OCI-LY7 (cell line): ENCODE results near the gene EXD2. TPM values are rescaled to one million over a fixed set of nuclear protein-coding genes. Genes with fewer than 3 reads are reported as not detected.

ENCODE experiments used
- BruUV-seq: library from RNA; stranded (reverse); fragments of 400-500 nt; replicated peaks from 2 replicates; lab custom pipeline; 2021; lab: Mats Ljungman, UMichigan
- CTCF ChIA-PET: fragments of 300-600 bp; sonication (Branson Sonifier 250); formaldehyde crosslinking; loops from one replicate; lab custom pipeline; 2022; ENCODE audit warnings: antibody characterized with exemption; ENCODE audit not compliant: unreplicated experiment; lab: Charles Lee
- POLR2A ChIA-PET: fragments of 300-600 bp; sonication (Branson Sonifier 250); formaldehyde crosslinking; loops from one replicate; lab custom pipeline; 2022; ENCODE audit warnings: antibody characterized with exemption; lab: Charles Lee
- DNase-seq: peaks from one replicate; pipeline ENCODE4 v3.0.0-alpha.2; 2015; ENCODE audit warnings: low spot score
- H2AFZ ChIP-seq: fragments of 200-600 bp; sonication (generic), shearing (Covaris generic); 2 replicates; pipeline ENCODE4 v1.6.1; 2014; ENCODE audit warnings: mild to moderate bottlenecking, antibody characterized with exemption, low read length, moderate library complexity
- H3K27ac ChIP-seq: fragments of 200-600 bp; sonication (generic); 2 replicates; pipeline ENCODE4 v1.5.1; 2014; ENCODE audit warnings: mixed run types, low read depth, mild to moderate bottlenecking, moderate library complexity, low read length, inconsistent platforms; ENCODE audit not compliant: poor library complexity, severe bottlenecking
- H3K36me3 ChIP-seq: fragments of 200-600 bp; sonication (generic); 2 replicates; pipeline ENCODE4 v1.6.1; 2014; ENCODE audit warnings: mild to moderate bottlenecking, antibody characterized with exemption, low read length, moderate library complexity, mixed read lengths; ENCODE audit not compliant: insufficient read depth
- H3K4me1 ChIP-seq: fragments of 200-600 bp; sonication (generic); 2 replicates; pipeline ENCODE4 v1.5.1; 2014; ENCODE audit warnings: mild to moderate bottlenecking, low read length; ENCODE audit not compliant: insufficient read depth, poor library complexity, severe bottlenecking
- H3K4me2 ChIP-seq: fragments of 200-600 bp; sonication (generic); 2 replicates; pipeline ENCODE4 v1.6.1; 2014; ENCODE audit warnings: mild to moderate bottlenecking, low read length
- H3K4me3 ChIP-seq: fragments of 200-600 bp; sonication (generic); 2 replicates; pipeline ENCODE4 v1.5.1; 2014; ENCODE audit warnings: mild to moderate bottlenecking, low read depth, low read length; ENCODE audit not compliant: poor library complexity, severe bottlenecking
- H3K79me2 ChIP-seq: fragments of 200-600 bp; sonication (generic); 2 replicates; pipeline ENCODE4 v1.6.1; 2016; ENCODE audit warnings: low read depth, mild to moderate bottlenecking, low read length, moderate library complexity, mixed read lengths; ENCODE audit not compliant: insufficient read depth
- H3K9me2 ChIP-seq: fragments of 200-600 bp; sonication (generic); 2 replicates; pipeline ENCODE4 v1.6.1; 2016; ENCODE audit warnings: mild to moderate bottlenecking, low read length, mixed read lengths; ENCODE audit not compliant: insufficient read depth
- H3K9me3 ChIP-seq: fragments of 200-600 bp; sonication (generic); 2 replicates; pipeline ENCODE4 v1.6.1; 2014; ENCODE audit warnings: mild to moderate bottlenecking, mixed run types, low read length, mixed read lengths
- H4K20me1 ChIP-seq: fragments of 200-600 bp; sonication (generic); 2 replicates; pipeline ENCODE4 v1.6.1; 2014; ENCODE audit warnings: mild to moderate bottlenecking, antibody characterized with exemption, low read length, moderate library complexity, mixed read lengths; ENCODE audit not compliant: insufficient read depth
- CTCF ChIP-seq: fragments of 200-600 bp; sonication (generic); conservative IDR thresholded peaks from 2 replicates; pipeline ENCODE4 v1.5.1; 2014; ENCODE audit warnings: mild to moderate bottlenecking, antibody characterized with exemption, low read length, moderate library complexity, mixed read lengths
- EZH2phosphoT487 ChIP-seq: fragments of 200-600 bp; sonication (generic); IDR thresholded peaks from 2 replicates; pipeline ENCODE4 v1.6.1; 2018; ENCODE audit warnings: low read depth, borderline replicate concordance, mild to moderate bottlenecking, mixed run types, antibody characterized with exemption, low read length, moderate library complexity, mixed read lengths
- intact Hi-C: fragments of 100-400 bp; cut with micrococcal nuclease; formaldehyde crosslinking; loops from one replicate; pipeline ENCODE4 v1.10.0; 2022; ENCODE audit not compliant: unreplicated experiment
- total RNA-seq, 2 experiments: library from RNA; depleted of rRNA in 1 of 2; stranded (reverse); fragments of >200 nt in 1 of 2; shearing (Covaris generic) in 1 of 2; gene quantifications; 2 replicates each; pipeline ENCODE4 v1.2.3, GENCODE V29; 2014 to 2022

The EXD2 gene
- total RNA-seq, 2 experiments from 2014 or later, result 2.7 to 8.4 TPM

DNA sequence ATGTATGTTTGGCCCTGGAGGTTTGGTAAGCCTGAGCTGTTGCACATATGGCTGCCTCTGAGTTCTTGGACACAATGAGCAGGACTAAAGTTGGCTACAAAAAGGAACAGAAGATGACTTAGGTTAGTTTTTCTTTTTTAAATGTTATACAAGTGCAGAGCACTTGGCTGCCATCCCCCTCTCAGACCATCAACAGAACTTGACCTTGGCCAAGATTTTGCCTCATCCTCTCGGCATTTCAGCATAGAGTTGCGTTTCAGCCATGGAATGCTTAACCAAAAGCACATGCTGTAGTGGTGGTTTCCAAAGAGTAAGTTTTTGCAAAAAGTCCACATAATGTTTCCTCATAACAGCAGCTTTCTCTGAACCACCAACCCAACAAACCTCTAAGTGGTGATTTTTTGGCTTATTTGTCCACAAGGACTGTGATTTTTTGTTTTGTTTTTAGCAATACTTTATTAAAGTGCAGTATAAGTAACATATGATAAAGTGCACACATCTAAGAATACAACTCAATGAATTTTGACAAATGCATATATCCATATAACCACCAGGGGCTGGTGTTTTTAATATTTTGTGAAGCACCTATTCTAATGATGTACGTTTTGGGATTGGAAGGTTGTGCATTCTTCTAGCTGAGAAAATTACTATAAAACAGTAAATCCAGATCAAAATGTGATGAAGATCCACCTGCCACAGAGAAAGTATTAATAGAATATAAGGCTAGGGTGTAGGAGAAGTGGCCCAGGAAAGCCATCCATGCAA lies 56.6 kb downstream of the EXD2 start:
- no peak for TF ChIP-seq EZH2phosphoT487
- TF ChIP-seq CTCF, result peak; percentile 62
- no peaks in the 10 kb centered on the region for H3K9me2 ChIP-seq
- H3K36me3 ChIP-seq, result no peaks in the 10 kb centered on the region
- CTCF ChIA-PET, result no interaction called here
- no peak overlapping the region for H2AFZ ChIP-seq
- BruUV-seq, result no TSS peak
- POLR2A ChIA-PET, result no interaction called here
- intact Hi-C loops, result loop anchor here (5.0 kb wide), 1 partner anchor 479 kb away; no protein-coding TSS in a partner anchor
- peak; percentile 16 for DNase-seq
- no peak overlapping the region for H3K4me3 ChIP-seq
- H3K4me1 ChIP-seq, result no peaks in the 10 kb centered on the region
- H4K20me1 ChIP-seq, result no peaks in the 10 kb centered on the region
- H3K9me3 ChIP-seq, result no peaks in the 10 kb centered on the region
- no peak overlapping the region for H3K4me2 ChIP-seq
- no peak overlapping the region for H3K27ac ChIP-seq
- no peaks in the 10 kb centered on the region for H3K79me2 ChIP-seq

- CTCF ChIA-PET, result no interaction called here
- BruUV-seq, result no TSS peak
Observed at GRCh38 chr14:69249603-69250002, 58.3 kb downstream of the EXD2 start.

More at GRCh38 chr14:69249603-69250002, 58.3 kb downstream of the EXD2 start:
- TF ChIP-seq EZH2phosphoT487 (no peak), CTCF (no peak)
- Histone ChIP-seq H3K27ac (no peak overlapping the region), H2AFZ (no peak overlapping the region), H4K20me1 (no peaks in the 10 kb centered on the region), H3K4me1 (no peaks in the 10 kb centered on the region), H3K79me2 (no peaks in the 10 kb centered on the region), H3K36me3 (no peaks in the 10 kb centered on the region), H3K9me3 (no peaks in the 10 kb centered on the region), H3K9me2 (no peaks in the 10 kb centered on the region), H3K4me3 (no peak overlapping the region), H3K4me2 (no peak overlapping the region)
- no peak for DNase-seq
- intact Hi-C loops, result loop anchor here (5.0 kb wide), 1 partner anchor 478 kb away; no protein-coding TSS in a partner anchor
- POLR2A ChIA-PET, result interaction anchor here (0.6 kb wide), 1 partner anchor 176 kb away, joined by 3 read pairs; no protein-coding TSS in a partner anchor
